Dermis microvascular lymphatic vessel endothelial cell (primary cell): ENCODE data around the gene ADAMTSL2. TPM values are rescaled to one million over a fixed set of nuclear protein-coding genes. Genes with fewer than 3 reads are reported as not detected.

ENCODE experiments used
- DNase-seq, 2 donors: peaks; one replicate each; pipeline versions ENCODE4 v3.0.0 to v3.0.0-alpha.2; 2010; ENCODE audit warnings: low read depth in 2 of 2
- total RNA-seq: library from RNA; depleted of rRNA; stranded (reverse); fragments of >200 nt; gene quantifications from 2 replicates; pipeline ENCODE4 v1.2.1, GENCODE V29; 2014

ADAMTSL2 gene
- total RNA-seq, 1 donor from 2014 or later: under 0.01 TPM

GRCh38 chr9:133572821-133573361, 38.4 kb downstream of the ADAMTSL2 start:
- no peak for DNase-seq

- DNase-seq: no peak
Measured at GRCh38 chr9:133573791-133574515, 39.4 kb downstream of the ADAMTSL2 start.

- no peak for DNase-seq
Measured at GRCh38 chr9:133574771-133575170, 40.3 kb downstream of the ADAMTSL2 start.

- DNase-seq: no peak
Measured at GRCh38 chr9:133575186-133576030, 40.9 kb downstream of the ADAMTSL2 start.

- no peak for DNase-seq
Measured at GRCh38 chr9:133576031-133576874, 41.7 kb downstream of the ADAMTSL2 start.

GRCh38 chr9:133576875-133577736, 42.6 kb downstream of the ADAMTSL2 start:
- no peak for DNase-seq

- no peak for DNase-seq
Measured at GRCh38 chr9:133577737-133578112, 43.2 kb downstream of the ADAMTSL2 start.

- no peak for DNase-seq
Measured at GRCh38 chr9:133578524-133579441, 44.3 kb downstream of the ADAMTSL2 start.

GRCh38 chr9:133579601-133580418, 45.3 kb downstream of the ADAMTSL2 start:
- no peak for DNase-seq

- DNase-seq: no peak
Measured at GRCh38 chr9:133580419-133580738, 45.9 kb downstream of the ADAMTSL2 start.

- no peak for DNase-seq
Measured at GRCh38 chr9:133581011-133581410, 46.5 kb downstream of the ADAMTSL2 start.

- no peak for DNase-seq
Measured at GRCh38 chr9:133581513-133582343, 47.2 kb downstream of the ADAMTSL2 start.

GRCh38 chr9:133582501-133583045, 48.1 kb downstream of the ADAMTSL2 start:
- DNase-seq: no peak

- no peak for DNase-seq
Measured at GRCh38 chr9:133583111-133583510, 48.6 kb downstream of the ADAMTSL2 start.

GRCh38 chr9:133583586-133583985, 49.1 kb downstream of the ADAMTSL2 start:
- no peak for DNase-seq

- DNase-seq: no peak
Measured at GRCh38 chr9:133584167-133584558, 49.7 kb downstream of the ADAMTSL2 start.
